H1 (cell line): ENCODE data around the gene SUCLG2. TPM values are rescaled to one million over a fixed set of nuclear protein-coding genes. Genes with fewer than 3 reads are reported as not detected.

ENCODE experiments used
- CTCF ChIA-PET: fragments of 300-600 bp; sonication (Branson Sonifier 250); formaldehyde crosslinking; loops from one replicate; lab custom pipeline; 2021; ENCODE audit not compliant: partially characterized antibody; lab: Charles Lee
- POLR2A ChIA-PET: fragments of 300-600 bp; sonication (Branson Sonifier 250); formaldehyde crosslinking; loops from one replicate; lab custom pipeline; 2021; ENCODE audit warnings: inconsistent platforms; ENCODE audit not compliant: partially characterized antibody; lab: Charles Lee
- DNase-seq, 2 experiments: peaks; one replicate each; pipeline versions ENCODE4 v3.0.0 to v3.0.0-alpha.2; 2010 to 2022; ENCODE audit warnings: low spot score in 2 of 2, low read depth in 1 of 2, mixed read lengths in 1 of 2
- FAIRE-seq: peaks from 2 replicates; lab custom pipeline; 2011; peaks lifted over from hg19 to GRCh38; lab: Jason Lieb, UNC
- H2AFZ ChIP-seq: 2 replicates; pipeline ENCODE4 v1.8.1; 2012; ENCODE audit warnings: low read length, inconsistent platforms
- H2AK5ac ChIP-seq: 2 replicates; pipeline ENCODE4 v1.6.1; 2013; ENCODE audit warnings: low read depth, low read length
- H2BK120ac ChIP-seq: replicated peaks from 2 replicates; pipeline ENCODE3; 2013; ENCODE audit warnings: low read depth, low read length, inconsistent platforms
- H2BK12ac ChIP-seq: 2 replicates; pipeline ENCODE4 v1.6.1; 2013; ENCODE audit warnings: low read depth, low read length
- H2BK15ac ChIP-seq: 2 replicates; pipeline ENCODE4 v1.6.1; 2013; ENCODE audit warnings: low read length
- H2BK20ac ChIP-seq: 2 replicates; pipeline ENCODE4 v1.6.1; 2013; ENCODE audit warnings: low read length
- H2BK5ac ChIP-seq: 2 replicates; pipeline ENCODE4 v1.6.1; 2013; ENCODE audit warnings: low read depth, low read length
- H3K14ac ChIP-seq: 2 replicates; pipeline ENCODE4 v1.6.1; 2013; ENCODE audit warnings: inconsistent platforms; ENCODE audit not compliant: insufficient read length
- H3K18ac ChIP-seq: 2 replicates; pipeline ENCODE4 v1.6.1; 2013; ENCODE audit warnings: low read length; ENCODE audit errors: extremely low read depth
- H3K23ac ChIP-seq: 2 replicates; pipeline ENCODE4 v1.6.1; 2013; ENCODE audit warnings: inconsistent platforms; ENCODE audit not compliant: insufficient read length
- H3K23me2 ChIP-seq: 2 replicates; pipeline ENCODE4 v1.6.1; 2013; ENCODE audit warnings: low read depth, low read length
- H3K27ac ChIP-seq: 2 replicates; pipeline ENCODE4 v1.6.1; 2011; ENCODE audit warnings: low read depth, low read length, inconsistent platforms
- H3K27me3 ChIP-seq, 4 experiments: replicated peaks in 1 of 4; 1 replicate in 1 of 4; 2 replicates in 3 of 4; pipeline versions ENCODE4 v1.6.1 to v1.8.1; 2011 to 2013; ENCODE audit warnings: low read length in 3 of 4, mild to moderate bottlenecking in 3 of 4, inconsistent platforms in 2 of 4, mixed read lengths in 2 of 4, moderate library complexity in 1 of 4; ENCODE audit not compliant: control insufficient read depth in 3 of 4, insufficient read depth in 3 of 4; ENCODE audit errors: extremely low read depth in 1 of 4
- H3K36me3 ChIP-seq, 4 experiments: 2 replicates each; pipeline versions ENCODE4 v1.6.1 to v1.8.1; 2011 to 2013; ENCODE audit warnings: mild to moderate bottlenecking in 4 of 4, low read length in 3 of 4, moderate library complexity in 2 of 4, control low read depth in 1 of 4, inconsistent platforms in 1 of 4; ENCODE audit not compliant: insufficient read depth in 4 of 4, control insufficient read depth in 2 of 4
- H3K4ac ChIP-seq: replicated peaks from 2 replicates; pipeline ENCODE3; 2013; ENCODE audit warnings: low read length, low read depth, mixed read lengths, inconsistent platforms; ENCODE audit not compliant: insufficient read length
- H3K4me1 ChIP-seq, 4 experiments: replicated peaks in 1 of 4; 1 replicate in 1 of 4; 2 replicates in 3 of 4; pipeline versions ENCODE4 v1.6.1 to v1.8.1; 2011 to 2013; ENCODE audit warnings: low read length in 3 of 4, inconsistent platforms in 2 of 4, mixed read lengths in 1 of 4; ENCODE audit not compliant: insufficient read depth in 4 of 4, control insufficient read depth in 3 of 4
- H3K4me2 ChIP-seq, 2 experiments: 2 replicates each; pipeline versions ENCODE4 v1.6.1 to v1.8.1; 2011 to 2013; ENCODE audit warnings: low read depth in 2 of 2, low read length in 2 of 2, control low read depth in 1 of 2, inconsistent platforms in 1 of 2, mild to moderate bottlenecking in 1 of 2; ENCODE audit not compliant: insufficient read depth in 1 of 2
- H3K4me3 ChIP-seq, 4 experiments: fragments of 200-600, 300-600 bp in 1 of 4; sonication (generic), shearing (Covaris generic), sonication (Bioruptor Twin) in 1 of 4; 2 replicates each; pipeline versions ENCODE4 v1.5.1 to v1.8.1; 2011 to 2016; ENCODE audit warnings: low read length in 4 of 4, low read depth in 3 of 4, control low read depth in 2 of 4, inconsistent platforms in 2 of 4, mild to moderate bottlenecking in 2 of 4, mixed read lengths in 1 of 4, moderate library complexity in 1 of 4; ENCODE audit not compliant: insufficient read depth in 2 of 4; ENCODE audit errors: extremely low read depth in 1 of 4
- H3K56ac ChIP-seq: replicated peaks from 2 replicates; pipeline ENCODE3; 2013; ENCODE audit warnings: low read depth, mild to moderate bottlenecking, mixed read lengths, low read length, inconsistent platforms; ENCODE audit not compliant: insufficient read length
- H3K79me1 ChIP-seq: 2 replicates; pipeline ENCODE4 v1.6.1; 2013; ENCODE audit warnings: low read depth, low read length, control low read depth
- H3K79me2 ChIP-seq, 2 experiments: 2 replicates each; pipeline versions ENCODE4 v1.6.1 to v1.8.1; 2012 to 2013; ENCODE audit warnings: low read length in 2 of 2, mild to moderate bottlenecking in 2 of 2, inconsistent platforms in 1 of 2; ENCODE audit not compliant: insufficient read depth in 2 of 2, control insufficient read depth in 1 of 2
- H3K9ac ChIP-seq, 4 experiments: replicated peaks in 1 of 4; 1 replicate in 1 of 4; 2 replicates in 3 of 4; pipeline versions ENCODE4 v1.6.1 to v1.8.1; 2011 to 2013; ENCODE audit warnings: low read depth in 3 of 4, low read length in 3 of 4, control low read depth in 2 of 4, mild to moderate bottlenecking in 2 of 4, moderate library complexity in 2 of 4, inconsistent platforms in 1 of 4; ENCODE audit errors: extremely low read depth in 1 of 4
- H3K9me3 ChIP-seq, 2 experiments: 2 replicates each; pipeline versions ENCODE4 v1.6.1 to v1.8.1; 2012 to 2013; ENCODE audit warnings: mild to moderate bottlenecking in 2 of 2, moderate library complexity in 2 of 2, control low read depth in 1 of 2, inconsistent platforms in 1 of 2, low read depth in 1 of 2, low read length in 1 of 2, mixed read lengths in 1 of 2; ENCODE audit not compliant: insufficient read depth in 2 of 2
- H4K20me1 ChIP-seq, 2 experiments: replicated peaks in 1 of 2; 2 replicates each; pipeline versions ENCODE3 to v1.8.1; 2011 to 2013; ENCODE audit warnings: inconsistent platforms in 2 of 2, low read length in 2 of 2, mild to moderate bottlenecking in 1 of 2; ENCODE audit not compliant: insufficient read depth in 2 of 2, control insufficient read depth in 1 of 2
- H4K5ac ChIP-seq: 2 replicates; pipeline ENCODE4 v1.6.1; 2013; ENCODE audit warnings: low read length, low read depth, mixed read lengths, inconsistent platforms; ENCODE audit not compliant: insufficient read length
- H4K8ac ChIP-seq: 2 replicates; pipeline ENCODE4 v1.8.0; 2013; ENCODE audit warnings: mild to moderate bottlenecking, moderate library complexity, low read length, inconsistent platforms; ENCODE audit not compliant: insufficient read depth; ENCODE audit errors: extremely low read depth
- H4K91ac ChIP-seq: replicated peaks from 2 replicates; pipeline ENCODE3; 2013; ENCODE audit warnings: low read length, mixed read lengths, inconsistent platforms; ENCODE audit not compliant: insufficient read length
- NRF1 ChIP-seq: IDR thresholded peaks from 2 replicates; pipeline ENCODE4 v1.6.1; 2011; ENCODE audit warnings: mild to moderate bottlenecking, low read depth, low read length, improper control_type of control experiment
- POLR2AphosphoS5 ChIP-seq: IDR thresholded peaks from 2 replicates; pipeline ENCODE4 v1.6.1; 2011; ENCODE audit warnings: low read depth, low read length
- POU5F1 ChIP-seq: IDR thresholded peaks from 2 replicates; pipeline ENCODE4 v1.6.1; 2011; ENCODE audit warnings: low read depth, mild to moderate bottlenecking, low read length, moderate library complexity
- RAD21 ChIP-seq, 2 experiments: IDR thresholded peaks in 1 of 2; conservative IDR thresholded peaks in 1 of 2; 2 replicates each; pipeline ENCODE4 v1.6.1; 2011; ENCODE audit warnings: low read depth in 2 of 2, low read length in 2 of 2, improper control_type of control experiment in 1 of 2, inconsistent platforms in 1 of 2, mild to moderate bottlenecking in 1 of 2, moderate library complexity in 1 of 2
- RBBP5 ChIP-seq: IDR thresholded peaks from 2 replicates; pipeline ENCODE4 v1.7.1; 2012; ENCODE audit warnings: low read depth, mild to moderate bottlenecking, inconsistent platforms, low read length, moderate library complexity, borderline replicate concordance
- SAP30 ChIP-seq: fragments of 300-600 bp; sonication (generic); IDR thresholded peaks from 2 replicates; pipeline ENCODE4 v1.7.1; 2012; ENCODE audit warnings: low read length, moderate library complexity, mild to moderate bottlenecking, inconsistent platforms; ENCODE audit not compliant: insufficient read depth, insufficient replicate concordance
- SIX5 ChIP-seq: IDR thresholded peaks from 2 replicates; pipeline ENCODE4 v1.6.1; 2011; ENCODE audit warnings: mild to moderate bottlenecking, low read depth, low read length
- SUZ12 ChIP-seq: fragments of 200-600 bp; sonication (generic); IDR thresholded peaks from 2 replicates; pipeline ENCODE4 v1.6.1; 2012; ENCODE audit warnings: mild to moderate bottlenecking, inconsistent platforms, low read length, moderate library complexity, mixed read lengths
- TBP ChIP-seq: IDR thresholded peaks from 2 replicates; pipeline ENCODE4 v1.6.1; 2011; ENCODE audit warnings: low read depth, low read length, improper control_type of control experiment
- WGBS, 2 experiments: shearing (Covaris generic) in 1 of 2; methylation state at CpG; one replicate each; pipeline versions ENCODE4 v1.1.6 to v1.1.7; 2013 to 2015; ENCODE audit warnings: low lambda C conversion rate in 2 of 2, mixed read lengths in 2 of 2, inconsistent platforms in 1 of 2, low coverage in 1 of 2, missing lambda C conversion rate in 1 of 2; ENCODE audit not compliant: insufficient replicate concordance in 2 of 2, insufficient coverage in 1 of 2, insufficient read length in 1 of 2; ENCODE audit errors: extremely low coverage in 1 of 2, missing lambda C conversion rate in 1 of 2; 5-methylcytosine and 5-hydroxymethylcytosine counted together
- polyA plus RNA-seq, 7 experiments: library from polyadenylated mRNA; depleted of rRNA in 3 of 7; stranded (reverse) in 5 of 7; unstranded in 2 of 7; fragments of >200 nt in 5 of 7; fragments of 200-250 nt in 2 of 7; gene quantifications; 1 replicate in 5 of 7; 2 replicates in 1 of 7; 4 replicates in 1 of 7; pipeline versions ENCODE4 v1.2.1 to v1.2.3, GENCODE V29; 2011 to 2013; ENCODE audit warnings: missing spikeins in 2 of 7, mixed read lengths in 2 of 7
- total RNA-seq: library from RNA; stranded (reverse); fragmentation: NEBNext Ultra II Directional; extraction: Animal tissue kit (Norgen Biotek cat#: 25700); gene quantifications from 2 replicates; pipeline ENCODE4 v1.2.1, GENCODE V29; 2021
- TF ChIP-seq, protein P1 (sequence below): IDR thresholded peaks from 2 replicates; pipeline ENCODE4 v1.6.1; 2011; ENCODE audit warnings: low read depth, mild to moderate bottlenecking, low read length; ENCODE audit not compliant: insufficient read depth
- TF ChIP-seq, protein P2 (sequence below), 3 experiments: IDR thresholded peaks; 1 replicate in 2 of 3; 2 replicates in 1 of 3; pipeline versions ENCODE4 v1.5.1 to v1.6.1; 2011; ENCODE audit warnings: low read length in 3 of 3, mild to moderate bottlenecking in 3 of 3, inconsistent platforms in 2 of 3, low read depth in 1 of 3, moderate library complexity in 1 of 3; ENCODE audit not compliant: insufficient read depth in 1 of 3; ENCODE audit errors: control extremely low read depth in 1 of 3

The SUCLG2 gene
- total and polyA plus RNA-seq, 2 of the 8 experiments (the other 6 are each of a cell fraction or from before 2014, with no cell fraction given): 12.9 to 46.2 TPM

- FAIRE-seq (no peak), DNase-seq (no peak)
- H2BK15ac ChIP-seq: no peak overlapping the region
- H3K4me2 ChIP-seq: no peak overlapping the region
- no peak overlapping the region for H3K9ac ChIP-seq
- no peak overlapping the region for H2BK20ac ChIP-seq
- no peak overlapping the region for H4K91ac ChIP-seq
- no peaks in the 10 kb centered on the region; a peak in 1 of 4 replicates for H3K79me2 ChIP-seq
- H2BK5ac ChIP-seq: no peak overlapping the region
- H3K4me1 ChIP-seq: no peaks in the 10 kb centered on the region
- no peak overlapping the region for H2BK120ac ChIP-seq
- no peaks in the 10 kb centered on the region for H3K36me3 ChIP-seq
- H3K56ac ChIP-seq: no peak overlapping the region
- CTCF ChIA-PET: no interaction called here
- no peaks in the 10 kb centered on the region for H4K20me1 ChIP-seq
- no peaks in the 10 kb centered on the region for H3K27me3 ChIP-seq
- H3K23me2 ChIP-seq: no peaks in the 10 kb centered on the region
- 87% methylated on average over 4 of the region's 4 CpGs; no CpG with 5 or more reads in 1 of the 2 experiments for WGBS, 2 experiments
- H2AK5ac ChIP-seq: no peak overlapping the region
- no peak overlapping the region for H2BK12ac ChIP-seq
- no peak overlapping the region for H3K23ac ChIP-seq
- no peak overlapping the region for H3K4me3 ChIP-seq
- POLR2A ChIA-PET: no interaction called here
- H3K9me3 ChIP-seq: no peaks in the 10 kb centered on the region
- H4K8ac ChIP-seq: no peak overlapping the region
- no peak overlapping the region for H3K27ac ChIP-seq
- H3K4ac ChIP-seq: no peak overlapping the region
- no peak overlapping the region for H3K14ac ChIP-seq
- H4K5ac ChIP-seq: no peak overlapping the region
- no peak overlapping the region for H3K18ac ChIP-seq
- H3K79me1 ChIP-seq: no peaks in the 10 kb centered on the region
- no peak overlapping the region for H2AFZ ChIP-seq
- TF ChIP-seq, protein P1, sequence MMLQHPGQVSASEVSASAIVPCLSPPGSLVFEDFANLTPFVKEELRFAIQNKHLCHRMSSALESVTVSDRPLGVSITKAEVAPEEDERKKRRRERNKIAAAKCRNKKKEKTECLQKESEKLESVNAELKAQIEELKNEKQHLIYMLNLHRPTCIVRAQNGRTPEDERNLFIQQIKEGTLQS: no peak
- TF ChIP-seq SUZ12 (no peak), POLR2AphosphoS5 (no peak), TBP (no peak), SAP30 (no peak), NRF1 (no peak), RBBP5 (no peak), SIX5 (no peak), POU5F1 (no peak), RAD21 (IDR thresholded peaks at IDR 0.05 in 1 of 2, conservative IDR thresholded peaks at IDR 0.05 in 1 of 2; ENCODE audit: low read depth in 2 of 2, low read length in 2 of 2) (no peak)
- TF ChIP-seq, protein P2, sequence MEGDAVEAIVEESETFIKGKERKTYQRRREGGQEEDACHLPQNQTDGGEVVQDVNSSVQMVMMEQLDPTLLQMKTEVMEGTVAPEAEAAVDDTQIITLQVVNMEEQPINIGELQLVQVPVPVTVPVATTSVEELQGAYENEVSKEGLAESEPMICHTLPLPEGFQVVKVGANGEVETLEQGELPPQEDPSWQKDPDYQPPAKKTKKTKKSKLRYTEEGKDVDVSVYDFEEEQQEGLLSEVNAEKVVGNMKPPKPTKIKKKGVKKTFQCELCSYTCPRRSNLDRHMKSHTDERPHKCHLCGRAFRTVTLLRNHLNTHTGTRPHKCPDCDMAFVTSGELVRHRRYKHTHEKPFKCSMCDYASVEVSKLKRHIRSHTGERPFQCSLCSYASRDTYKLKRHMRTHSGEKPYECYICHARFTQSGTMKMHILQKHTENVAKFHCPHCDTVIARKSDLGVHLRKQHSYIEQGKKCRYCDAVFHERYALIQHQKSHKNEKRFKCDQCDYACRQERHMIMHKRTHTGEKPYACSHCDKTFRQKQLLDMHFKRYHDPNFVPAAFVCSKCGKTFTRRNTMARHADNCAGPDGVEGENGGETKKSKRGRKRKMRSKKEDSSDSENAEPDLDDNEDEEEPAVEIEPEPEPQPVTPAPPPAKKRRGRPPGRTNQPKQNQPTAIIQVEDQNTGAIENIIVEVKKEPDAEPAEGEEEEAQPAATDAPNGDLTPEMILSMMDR (IDR thresholded peaks at IDR 0.05; ENCODE audit: control extremely low read depth in 1 of 3, insufficient read depth in 1 of 3, low read depth in 1 of 3, low read length in 3 of 3): no peak
These were observed 96.0 kb downstream of the SUCLG2 start for GRCh38 chr3:67558426-67558825.
